ENCODE measurements around the gene TPSAB1. TPM values are rescaled to one million over a fixed set of nuclear protein-coding genes. Genes with fewer than 3 reads are reported as not detected.

The TPSAB1 gene
- total RNA-seq, 1 donor from 2014 or later = not detected

- no peak for TF ChIP-seq CTCF (IDR thresholded peaks at IDR 0.05; ENCODE audit: unreplicated experiment)
- no peaks in the 10 kb centered on the region for H3K27me3 Mint-ChIP-seq (ENCODE audit: low read depth)
- H3K4me3 Mint-ChIP-seq = no peak overlapping the region
- H3K36me3 Mint-ChIP-seq = no peaks in the 10 kb centered on the region
- DNase-seq (ENCODE audit: low spot score in 2 of 2, unreplicated experiment in 2 of 2) = no peak
- no peak overlapping the region for H3K27ac Mint-ChIP-seq
- no peaks in the 10 kb centered on the region for H3K4me1 Mint-ChIP-seq
- no peaks in the 10 kb centered on the region for H3K9me3 Mint-ChIP-seq
Observed at GRCh38 chr16:1216681-1217400, 23.7 kb upstream of the TPSAB1 start.

- H3K27ac Mint-ChIP-seq = no peak overlapping the region
- TF ChIP-seq CTCF (IDR thresholded peaks at IDR 0.05; ENCODE audit: unreplicated experiment) = no peak
- H3K4me1 Mint-ChIP-seq = no peaks in the 10 kb centered on the region
- no peaks in the 10 kb centered on the region for H3K9me3 Mint-ChIP-seq
- H3K4me3 Mint-ChIP-seq = no peak overlapping the region
- H3K36me3 Mint-ChIP-seq = no peaks in the 10 kb centered on the region
- H3K27me3 Mint-ChIP-seq (ENCODE audit: low read depth) = no peaks in the 10 kb centered on the region
- no peak for DNase-seq (ENCODE audit: low spot score in 2 of 2, unreplicated experiment in 2 of 2)
Observed at GRCh38 chr16:1217526-1217925, 23.0 kb upstream of the TPSAB1 start.

GRCh38 chr16:1218061-1218929 lies 22.2 kb upstream of the TPSAB1 start:
- DNase-seq (ENCODE audit: low spot score in 2 of 2, unreplicated experiment in 2 of 2) = no peak
- TF ChIP-seq CTCF (IDR thresholded peaks at IDR 0.05; ENCODE audit: unreplicated experiment) = no peak
- no peak overlapping the region for H3K4me3 Mint-ChIP-seq
- no peaks in the 10 kb centered on the region for H3K9me3 Mint-ChIP-seq
- H3K27ac Mint-ChIP-seq = no peak overlapping the region
- H3K4me1 Mint-ChIP-seq = no peaks in the 10 kb centered on the region
- no peaks in the 10 kb centered on the region for H3K36me3 Mint-ChIP-seq
- H3K27me3 Mint-ChIP-seq (ENCODE audit: low read depth) = no peaks in the 10 kb centered on the region

GRCh38 chr16:1218930-1219611 lies 21.4 kb upstream of the TPSAB1 start:
- no peak overlapping the region for H3K4me3 Mint-ChIP-seq
- H3K4me1 Mint-ChIP-seq = no peaks in the 10 kb centered on the region
- no peaks in the 10 kb centered on the region for H3K27me3 Mint-ChIP-seq (ENCODE audit: low read depth)
- no peak for TF ChIP-seq CTCF (IDR thresholded peaks at IDR 0.05; ENCODE audit: unreplicated experiment)
- H3K36me3 Mint-ChIP-seq = no peaks in the 10 kb centered on the region
- no peak for DNase-seq (ENCODE audit: low spot score in 2 of 2, unreplicated experiment in 2 of 2)
- no peaks in the 10 kb centered on the region for H3K9me3 Mint-ChIP-seq
- H3K27ac Mint-ChIP-seq = no peak overlapping the region

GRCh38 chr16:1220098-1220728 lies 20.3 kb upstream of the TPSAB1 start:
- Mint-ChIP-seq H3K4me3 (no peak overlapping the region), H3K27me3 (ENCODE audit: low read depth) (no peaks in the 10 kb centered on the region), H3K27ac (no peak overlapping the region), H3K36me3 (no peaks in the 10 kb centered on the region), H3K4me1 (no peaks in the 10 kb centered on the region), H3K9me3 (no peaks in the 10 kb centered on the region)
- TF ChIP-seq CTCF (IDR thresholded peaks at IDR 0.05; ENCODE audit: unreplicated experiment) = no peak
- DNase-seq (ENCODE audit: low spot score in 2 of 2, unreplicated experiment in 2 of 2) = no peak
